HepG2 (cell line): ENCODE data around the gene INKA1. TPM values are rescaled to one million over a fixed set of nuclear protein-coding genes. Genes with fewer than 3 reads are reported as not detected.

ENCODE experiments used
- DMTF1 ChIP-seq: sonication (generic); formaldehyde crosslinking; IDR thresholded peaks from 2 replicates; pipeline ENCODE4 v1.4.0; 2020; ENCODE audit warnings: mild to moderate bottlenecking, missing genetic modification reagents
- NR3C1 ChIP-seq: sonication (generic); formaldehyde crosslinking; IDR thresholded peaks from 2 replicates; pipeline ENCODE4 v1.4.0; 2020; ENCODE audit warnings: missing genetic modification reagents
- PATZ1 ChIP-seq: sonication (generic); formaldehyde crosslinking; IDR thresholded peaks from 2 replicates; pipeline ENCODE4 v1.4.0; 2020; ENCODE audit warnings: missing genetic modification reagents
- PHB2 ChIP-seq: fragments of 450-650 bp; IDR thresholded peaks from 2 replicates; pipeline ENCODE4 v1.6.1; 2018; ENCODE audit not compliant: partially characterized antibody
- RERE ChIP-seq: IDR thresholded peaks from 2 replicates; pipeline ENCODE4 v1.6.1; 2016; ENCODE audit warnings: low read depth, missing genetic modification reagents, missing compliant biosample characterization
- SOX5 ChIP-seq: IDR thresholded peaks from 2 replicates; pipeline ENCODE4 v1.6.1; 2016; ENCODE audit warnings: borderline replicate concordance
- SRY ChIP-seq: sonication (generic); formaldehyde crosslinking; IDR thresholded peaks from 2 replicates; pipeline ENCODE4 v1.8.0; 2022; ENCODE audit warnings: mild to moderate bottlenecking, missing genetic modification reagents
- SYNCRIP ChIP-seq: fragments of 200-400 bp; formaldehyde crosslinking; IDR thresholded peaks from 2 replicates; pipeline ENCODE4 v1.6.1; 2018; ENCODE audit warnings: mild to moderate bottlenecking, low read depth, low read length; ENCODE audit not compliant: insufficient read depth
- ZNF207 ChIP-seq: fragments of 450-650 bp; IDR thresholded peaks from 2 replicates; pipeline ENCODE4 v1.6.1; 2016; ENCODE audit warnings: antibody characterized with exemption, borderline replicate concordance
- ZNF317 ChIP-seq: sonication (generic); formaldehyde crosslinking; IDR thresholded peaks from 2 replicates; pipeline ENCODE4 v1.5.0; 2020; ENCODE audit warnings: mild to moderate bottlenecking, missing genetic modification reagents
- ZNF451 ChIP-seq: sonication (generic); formaldehyde crosslinking; IDR thresholded peaks from 2 replicates; pipeline ENCODE4 v1.5.0; 2020; ENCODE audit warnings: mild to moderate bottlenecking, missing genetic modification reagents
- polyA plus RNA-seq, 8 experiments: library from polyadenylated mRNA; depleted of rRNA in 3 of 8; stranded (reverse) in 7 of 8; unstranded in 1 of 8; fragments of >200 nt; fragmentation: Illumina TruSeq in 4 of 8; extraction: Trizol in 4 of 8; gene quantifications; 2 replicates each; pipeline versions ENCODE4 v1.2.1 to v1.2.3, GENCODE V29; 2011 to 2016; ENCODE audit warnings: low read depth in 4 of 8, missing spikeins in 1 of 8, mixed read lengths in 1 of 8; ENCODE audit not compliant: insufficient read depth in 1 of 8
- total RNA-seq, 5 experiments: library from RNA; depleted of rRNA; stranded (reverse); fragments of >200 nt; fragmentation: Illumina TruSeq; extraction: Trizol; gene quantifications; 2 replicates each; pipeline ENCODE4 v1.2.3, GENCODE V29; 2016; ENCODE audit warnings: low read depth in 1 of 5
- TF ChIP-seq, protein P1 (sequence below): sonication (generic); formaldehyde crosslinking; IDR thresholded peaks from 2 replicates; pipeline ENCODE4 v1.5.1; 2020; ENCODE audit warnings: mild to moderate bottlenecking, missing genetic modification reagents, moderate library complexity
- TF ChIP-seq, protein P2 (sequence below), 2 experiments: fragments of 450-650 bp in 1 of 2; sonication (generic) in 1 of 2; formaldehyde crosslinking; IDR thresholded peaks; 2 replicates each; pipeline versions ENCODE4 v1.5.0 to v1.8.0; 2020 to 2022; ENCODE audit warnings: mild to moderate bottlenecking in 1 of 2, missing genetic modification reagents in 1 of 2

INKA1 gene
- total and polyA plus RNA-seq, 2 of the 13 experiments (the other 11 are each of a cell fraction or from before 2014, with no cell fraction given) = 0.22 to 0.41 TPM

- TF ChIP-seq DMTF1 (CRISPR knock-in tag) = no peak
- TF ChIP-seq SYNCRIP = no peak
- no peak for TF ChIP-seq ZNF207
- no peak for TF ChIP-seq NR3C1 (CRISPR knock-in tag)
- TF ChIP-seq, protein P1, sequence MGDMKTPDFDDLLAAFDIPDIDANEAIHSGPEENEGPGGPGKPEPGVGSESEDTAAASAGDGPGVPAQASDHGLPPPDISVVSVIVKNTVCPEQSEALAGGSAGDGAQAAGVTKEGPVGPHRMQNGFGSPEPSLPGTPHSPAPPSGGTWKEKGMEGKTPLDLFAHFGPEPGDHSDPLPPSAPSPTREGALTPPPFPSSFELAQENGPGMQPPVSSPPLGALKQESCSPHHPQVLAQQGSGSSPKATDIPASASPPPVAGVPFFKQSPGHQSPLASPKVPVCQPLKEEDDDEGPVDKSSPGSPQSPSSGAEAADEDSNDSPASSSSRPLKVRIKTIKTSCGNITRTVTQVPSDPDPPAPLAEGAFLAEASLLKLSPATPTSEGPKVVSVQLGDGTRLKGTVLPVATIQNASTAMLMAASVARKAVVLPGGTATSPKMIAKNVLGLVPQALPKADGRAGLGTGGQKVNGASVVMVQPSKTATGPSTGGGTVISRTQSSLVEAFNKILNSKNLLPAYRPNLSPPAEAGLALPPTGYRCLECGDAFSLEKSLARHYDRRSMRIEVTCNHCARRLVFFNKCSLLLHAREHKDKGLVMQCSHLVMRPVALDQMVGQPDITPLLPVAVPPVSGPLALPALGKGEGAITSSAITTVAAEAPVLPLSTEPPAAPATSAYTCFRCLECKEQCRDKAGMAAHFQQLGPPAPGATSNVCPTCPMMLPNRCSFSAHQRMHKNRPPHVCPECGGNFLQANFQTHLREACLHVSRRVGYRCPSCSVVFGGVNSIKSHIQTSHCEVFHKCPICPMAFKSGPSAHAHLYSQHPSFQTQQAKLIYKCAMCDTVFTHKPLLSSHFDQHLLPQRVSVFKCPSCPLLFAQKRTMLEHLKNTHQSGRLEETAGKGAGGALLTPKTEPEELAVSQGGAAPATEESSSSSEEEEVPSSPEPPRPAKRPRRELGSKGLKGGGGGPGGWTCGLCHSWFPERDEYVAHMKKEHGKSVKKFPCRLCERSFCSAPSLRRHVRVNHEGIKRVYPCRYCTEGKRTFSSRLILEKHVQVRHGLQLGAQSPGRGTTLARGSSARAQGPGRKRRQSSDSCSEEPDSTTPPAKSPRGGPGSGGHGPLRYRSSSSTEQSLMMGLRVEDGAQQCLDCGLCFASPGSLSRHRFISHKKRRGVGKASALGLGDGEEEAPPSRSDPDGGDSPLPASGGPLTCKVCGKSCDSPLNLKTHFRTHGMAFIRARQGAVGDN (CRISPR knock-in tag) = peak; percentile 84; the same call in 1 of the 2 replicates
- TF ChIP-seq PATZ1 (CRISPR knock-in tag) = peak; percentile 34; the same call in 1 of the 2 replicates
- TF ChIP-seq, protein P2, sequence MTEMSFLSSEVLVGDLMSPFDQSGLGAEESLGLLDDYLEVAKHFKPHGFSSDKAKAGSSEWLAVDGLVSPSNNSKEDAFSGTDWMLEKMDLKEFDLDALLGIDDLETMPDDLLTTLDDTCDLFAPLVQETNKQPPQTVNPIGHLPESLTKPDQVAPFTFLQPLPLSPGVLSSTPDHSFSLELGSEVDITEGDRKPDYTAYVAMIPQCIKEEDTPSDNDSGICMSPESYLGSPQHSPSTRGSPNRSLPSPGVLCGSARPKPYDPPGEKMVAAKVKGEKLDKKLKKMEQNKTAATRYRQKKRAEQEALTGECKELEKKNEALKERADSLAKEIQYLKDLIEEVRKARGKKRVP (CRISPR knock-in tag; IDR thresholded peaks at IDR 0.05) = no peak
- TF ChIP-seq RERE (CRISPR knock-in tag) = no peak
- TF ChIP-seq ZNF317 (CRISPR knock-in tag) = peak; percentile 59; the same call in 1 of the 2 replicates
- 0 out of 2 replicates have a peak, but pooled peaks have one; percentile 8 for TF ChIP-seq SOX5 (CRISPR knock-in tag)
- peak; percentile 79; the same call in 1 of the 2 replicates for TF ChIP-seq ZNF451 (CRISPR knock-in tag)
- no peak for TF ChIP-seq PHB2
- TF ChIP-seq SRY (CRISPR knock-in tag) = 0 out of 2 replicates have a peak, but pooled peaks have one; percentile 20
Observed at GRCh38 chr3:49802719-49803464, at the start of gene INKA1 (continued).
